HG03521 (cell line): ENCODE measurements around the gene CEP250.
"Not testable (repeated sequence)": the region's sequence is repeated elsewhere in the genome, so short reads cannot be mapped to it uniquely, and the experiment has no call there.

Experiments used
- ATAC-seq: cut with Tn5 transposase; IDR thresholded peaks from one replicate; pipeline ENCODE4 v1.9.1; 2021; ENCODE audit warnings: mild to moderate bottlenecking, moderate library complexity; ENCODE audit not compliant: unreplicated experiment

Gene CEP250

GRCh38 chr20:35454881-35455609 is at the start of gene CEP250:
CEP250 (plus strand) TSS chr20:35455598; CDS start chr20:35462368, 6,770 bp downstream.
- peak; percentile 94 for ATAC-seq

- ATAC-seq: no peak
Observed at GRCh38 chr20:35405775-35406174, 49.6 kb upstream of the CEP250 start.

GRCh38 chr20:35408270-35408669 is 47.1 kb upstream of the CEP250 start:
- no peak for ATAC-seq

GRCh38 chr20:35409542-35409941 is 45.9 kb upstream of the CEP250 start:
- no peak for ATAC-seq

GRCh38 chr20:35410613-35411012 is 44.8 kb upstream of the CEP250 start:
- ATAC-seq: no peak

GRCh38 chr20:35421322-35421721 is 34.1 kb upstream of the CEP250 start:
- no peak for ATAC-seq

GRCh38 chr20:35431621-35432429 is 23.6 kb upstream of the CEP250 start:
- no peak for ATAC-seq

- no peak for ATAC-seq
Observed at GRCh38 chr20:35432430-35432735, 23.0 kb upstream of the CEP250 start.

GRCh38 chr20:35433337-35433736 is 22.1 kb upstream of the CEP250 start:
- no peak for ATAC-seq

GRCh38 chr20:35434085-35435005 is 21.1 kb upstream of the CEP250 start:
- no peak for ATAC-seq

GRCh38 chr20:35436177-35436573 is 19.2 kb upstream of the CEP250 start:
- no peak for ATAC-seq

- no peak for ATAC-seq
Observed at GRCh38 chr20:35437599-35437998, 17.8 kb upstream of the CEP250 start.

- no peak for ATAC-seq
Observed at GRCh38 chr20:35443003-35443402, 12.4 kb upstream of the CEP250 start.

GRCh38 chr20:35444226-35444625 is 11.2 kb upstream of the CEP250 start:
- no peak for ATAC-seq

- ATAC-seq: no peak
Observed at GRCh38 chr20:35446356-35447078, 8.9 kb upstream of the CEP250 start.

GRCh38 chr20:35447082-35447789 is 8.2 kb upstream of the CEP250 start:
- ATAC-seq: no peak

- no peak for ATAC-seq
Observed at GRCh38 chr20:35448788-35449373, 6.5 kb upstream of the CEP250 start.

- ATAC-seq: not testable (repeated sequence)
Observed at GRCh38 chr20:35449855-35450254, 5.5 kb upstream of the CEP250 start.

GRCh38 chr20:35451295-35451694 is 4.1 kb upstream of the CEP250 start:
- ATAC-seq: no peak

- no peak for ATAC-seq
Observed at GRCh38 chr20:35453647-35454046, 1.8 kb upstream of the CEP250 start.
